ENCODE data around the gene LRP10.

DNA sequence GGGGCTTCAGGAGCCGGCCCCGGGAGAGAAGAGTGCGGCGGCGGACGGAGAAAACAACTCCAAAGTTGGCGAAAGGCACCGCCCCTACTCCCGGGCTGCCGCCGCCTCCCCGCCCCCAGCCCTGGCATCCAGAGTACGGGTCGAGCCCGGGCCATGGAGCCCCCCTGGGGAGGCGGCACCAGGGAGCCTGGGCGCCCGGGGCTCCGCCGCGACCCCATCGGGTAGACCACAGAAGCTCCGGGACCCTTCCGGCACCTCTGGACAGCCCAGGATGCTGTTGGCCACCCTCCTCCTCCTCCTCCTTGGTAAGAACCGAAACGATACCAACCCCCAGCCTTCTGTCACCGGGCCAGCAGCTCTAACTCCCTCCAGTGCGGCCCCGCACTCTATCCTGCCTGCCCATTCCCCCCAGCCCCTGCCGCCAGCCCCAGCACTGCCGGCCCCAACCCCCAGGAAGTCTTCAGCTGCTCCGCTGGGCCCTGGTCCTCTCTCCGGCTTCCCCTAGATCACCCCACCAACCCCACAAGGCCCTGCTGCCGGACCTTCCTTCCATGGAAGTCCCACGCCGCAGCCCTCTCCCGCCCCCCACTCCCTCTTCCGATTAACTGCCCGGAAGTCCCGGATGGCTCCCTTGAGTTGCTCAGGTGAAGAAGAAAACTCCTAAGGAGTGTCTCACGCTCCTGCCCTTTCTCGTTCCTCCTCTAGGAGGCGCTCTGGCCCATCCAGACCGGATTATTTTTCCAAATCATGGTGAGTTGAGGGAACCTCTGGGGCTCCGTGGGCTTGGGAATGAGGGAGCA lies 693 bp downstream of the LRP10 start:
- TF ChIP-seq SUZ12 (IDR thresholded peaks at IDR 0.05) = no peak
- TF ChIP-seq NFRKB (IDR thresholded peaks at IDR 0.05) = no peak
- no peak for TF ChIP-seq CTBP1 (IDR thresholded peaks at IDR 0.05; ENCODE audit: borderline replicate concordance)
- TF ChIP-seq FOXK2 (IDR thresholded peaks at IDR 0.05) = no peak
- TF ChIP-seq ARNT (IDR thresholded peaks at IDR 0.05) = no peak
- TF ChIP-seq SP1 (IDR thresholded peaks at IDR 0.05) = no peak
- no peak for TF ChIP-seq FOXM1 (IDR thresholded peaks at IDR 0.05; ENCODE audit: borderline replicate concordance)
- no peak for TF ChIP-seq ZNF384 (IDR thresholded peaks at IDR 0.05)
- TF ChIP-seq TARDBP (IDR thresholded peaks at IDR 0.05) = no peak
- TF ChIP-seq, protein P1, sequence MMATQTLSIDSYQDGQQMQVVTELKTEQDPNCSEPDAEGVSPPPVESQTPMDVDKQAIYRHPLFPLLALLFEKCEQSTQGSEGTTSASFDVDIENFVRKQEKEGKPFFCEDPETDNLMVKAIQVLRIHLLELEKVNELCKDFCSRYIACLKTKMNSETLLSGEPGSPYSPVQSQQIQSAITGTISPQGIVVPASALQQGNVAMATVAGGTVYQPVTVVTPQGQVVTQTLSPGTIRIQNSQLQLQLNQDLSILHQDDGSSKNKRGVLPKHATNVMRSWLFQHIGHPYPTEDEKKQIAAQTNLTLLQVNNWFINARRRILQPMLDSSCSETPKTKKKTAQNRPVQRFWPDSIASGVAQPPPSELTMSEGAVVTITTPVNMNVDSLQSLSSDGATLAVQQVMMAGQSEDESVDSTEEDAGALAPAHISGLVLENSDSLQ (IDR thresholded peaks at IDR 0.05) = no peak

Measured in HEK293T (cell line).